ENCODE measurements around the gene RPS15A.

Gene RPS15A

GRCh38 chr16:18789850-18790706 is at the start of gene RPS15A:
Gene RPS15A (minus strand): TSS chr16:18790334. CDS start chr16:18789113, 1,221 bp downstream.
- H3K9me2 ChIP-seq (replicated peaks; ENCODE audit: insufficient read depth, low read length), result no peaks in the 10 kb centered on the region
- H3K9me3 ChIP-seq (ENCODE audit: insufficient read depth, low read length), result no peaks in the 10 kb centered on the region
- peak within 1 kb of the TSS; percentile 72 for H3K4me2 ChIP-seq (ENCODE audit: low read depth, low read length, poor library complexity, severe bottlenecking)
- no peaks in the 10 kb centered on the region for H3K27me3 ChIP-seq (ENCODE audit: low read length)
- H3K9ac ChIP-seq (ENCODE audit: low read length), result peak within 1 kb of the TSS; percentile 95
- H3F3A ChIP-seq (ENCODE audit: insufficient read depth), result peaks cover 54% of the 10 kb centered on the region
- peak within 1 kb of the TSS; percentile 37 for H2AFZ ChIP-seq (ENCODE audit: low read depth, low read length, severe bottlenecking)
- H3K79me2 ChIP-seq (ENCODE audit: insufficient read depth, low read length), result peaks cover 51% of the 10 kb centered on the region
- peaks cover 59% of the 10 kb centered on the region for H3K36me3 ChIP-seq (ENCODE audit: low read length)
- H4K20me1 ChIP-seq (ENCODE audit: low read depth, low read length), result peaks cover 42% of the 10 kb centered on the region
- peak within 1 kb of the TSS; percentile 91 for H3K4me3 ChIP-seq (ENCODE audit: insufficient read depth, low read length, poor library complexity, severe bottlenecking)
- no peak for TF ChIP-seq EZH2phosphoT487 (conservative IDR thresholded peaks at IDR 0.05; ENCODE audit: low read length)
- TF ChIP-seq CTCF (IDR thresholded peaks at IDR 0.05; ENCODE audit: insufficient read depth, low read length, poor library complexity, severe bottlenecking), result no peak
- H3K27ac ChIP-seq (ENCODE audit: low read depth, low read length), result peak within 1 kb of the TSS; percentile 80

- H3K79me2 ChIP-seq (ENCODE audit: insufficient read depth, low read length), result no peaks in the 10 kb centered on the region
- TF ChIP-seq EZH2phosphoT487 (conservative IDR thresholded peaks at IDR 0.05; ENCODE audit: low read length) (no peak), CTCF (IDR thresholded peaks at IDR 0.05; ENCODE audit: insufficient read depth, low read length, poor library complexity, severe bottlenecking) (no peak)
- no peak overlapping the region for H3K4me3 ChIP-seq (ENCODE audit: insufficient read depth, low read length, poor library complexity, severe bottlenecking)
- no peaks in the 10 kb centered on the region for H3K27me3 ChIP-seq (ENCODE audit: low read length)
- H3K36me3 ChIP-seq (ENCODE audit: low read length), result peaks cover 55% of the 10 kb centered on the region
- no peak overlapping the region for H3K27ac ChIP-seq (ENCODE audit: low read depth, low read length)
- H3K9me3 ChIP-seq (ENCODE audit: insufficient read depth, low read length), result no peaks in the 10 kb centered on the region
- H3K9ac ChIP-seq (ENCODE audit: low read length), result no peak overlapping the region
- H3K9me2 ChIP-seq (replicated peaks; ENCODE audit: insufficient read depth, low read length), result no peaks in the 10 kb centered on the region
- H3F3A ChIP-seq (ENCODE audit: insufficient read depth), result no peaks in the 10 kb centered on the region
- H3K4me2 ChIP-seq (ENCODE audit: low read depth, low read length, poor library complexity, severe bottlenecking), result no peak overlapping the region
- no peaks in the 10 kb centered on the region for H4K20me1 ChIP-seq (ENCODE audit: low read depth, low read length)
- H2AFZ ChIP-seq (ENCODE audit: low read depth, low read length, severe bottlenecking), result no peak overlapping the region
Measured at GRCh38 chr16:18839555-18839954, 49.4 kb upstream of the RPS15A start.

- Histone ChIP-seq H3K9me2 (replicated peaks; ENCODE audit: insufficient read depth, low read length) (no peaks in the 10 kb centered on the region), H3F3A (ENCODE audit: insufficient read depth) (no peaks in the 10 kb centered on the region), H3K36me3 (ENCODE audit: low read length) (peaks cover 69% of the 10 kb centered on the region), H4K20me1 (ENCODE audit: low read depth, low read length) (no peaks in the 10 kb centered on the region), H3K9ac (ENCODE audit: low read length) (no peak overlapping the region), H3K27ac (ENCODE audit: low read depth, low read length) (no peak overlapping the region), H3K4me2 (ENCODE audit: low read depth, low read length, poor library complexity, severe bottlenecking) (no peak overlapping the region), H3K79me2 (ENCODE audit: insufficient read depth, low read length) (no peaks in the 10 kb centered on the region), H3K4me3 (ENCODE audit: insufficient read depth, low read length, poor library complexity, severe bottlenecking) (no peak overlapping the region), H3K9me3 (ENCODE audit: insufficient read depth, low read length) (no peaks in the 10 kb centered on the region), H2AFZ (ENCODE audit: low read depth, low read length, severe bottlenecking) (no peak overlapping the region), H3K27me3 (ENCODE audit: low read length) (no peaks in the 10 kb centered on the region)
- TF ChIP-seq CTCF (IDR thresholded peaks at IDR 0.05; ENCODE audit: insufficient read depth, low read length, poor library complexity, severe bottlenecking), result no peak
- TF ChIP-seq EZH2phosphoT487 (conservative IDR thresholded peaks at IDR 0.05; ENCODE audit: low read length), result no peak
Measured at GRCh38 chr16:18836702-18837101, 46.6 kb upstream of the RPS15A start.
